GM21381 (cell line): Measurements from ENCODE around the gene NR1I2.

Source experiments
- ATAC-seq: cut with Tn5 transposase; IDR thresholded peaks from one replicate; pipeline ENCODE4 v1.9.1; 2021; ENCODE audit warnings: mild to moderate bottlenecking, moderate library complexity; ENCODE audit not compliant: unreplicated experiment

Gene NR1I2

DNA sequence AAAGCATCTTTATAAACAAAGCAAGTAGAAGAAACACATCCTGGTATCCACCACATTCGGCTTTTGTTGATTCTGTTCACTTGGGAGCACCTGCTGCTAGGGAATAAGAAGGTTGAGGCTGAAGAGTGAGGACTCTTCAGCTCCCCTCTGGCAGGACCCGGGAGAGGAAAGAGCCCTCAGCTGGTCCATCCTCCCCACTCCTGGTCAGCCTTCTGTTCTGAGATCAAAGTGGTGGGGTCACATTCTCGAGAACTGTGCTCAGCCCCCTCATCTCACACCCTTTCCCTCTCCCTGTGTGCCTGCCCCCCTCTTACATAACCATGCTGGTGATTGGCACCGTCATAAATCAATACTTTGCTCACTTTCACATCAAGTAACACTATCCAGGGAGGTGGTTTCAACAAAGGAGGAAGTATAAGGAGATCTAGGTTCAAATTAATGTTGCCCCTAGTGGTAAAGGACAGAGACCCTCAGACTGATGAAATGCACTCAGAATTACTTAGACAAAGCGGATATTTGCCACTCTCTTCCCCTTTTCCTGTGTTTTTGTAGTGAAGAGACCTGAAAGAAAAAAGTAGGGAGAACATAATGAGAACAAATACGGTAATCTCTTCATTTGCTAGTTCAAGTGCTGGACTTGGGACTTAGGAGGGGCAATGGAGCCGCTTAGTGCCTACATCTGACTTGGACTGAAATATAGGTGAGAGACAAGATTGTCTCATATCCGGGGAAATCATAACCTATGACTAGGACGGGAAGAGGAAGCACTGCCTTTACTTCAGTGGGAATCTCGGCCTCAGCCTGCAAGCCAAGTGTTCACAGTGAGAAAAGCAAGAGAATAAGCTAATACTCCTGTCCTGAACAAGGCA is at the start of gene NR1I2:
Gene NR1I2 (plus strand): TSS at position 772 of the 869 bp plus-strand sequence.
- no peak for ATAC-seq

GRCh38 chr3:119733812-119734211 is 48.1 kb upstream of the NR1I2 start:
- no peak for ATAC-seq

DNA sequence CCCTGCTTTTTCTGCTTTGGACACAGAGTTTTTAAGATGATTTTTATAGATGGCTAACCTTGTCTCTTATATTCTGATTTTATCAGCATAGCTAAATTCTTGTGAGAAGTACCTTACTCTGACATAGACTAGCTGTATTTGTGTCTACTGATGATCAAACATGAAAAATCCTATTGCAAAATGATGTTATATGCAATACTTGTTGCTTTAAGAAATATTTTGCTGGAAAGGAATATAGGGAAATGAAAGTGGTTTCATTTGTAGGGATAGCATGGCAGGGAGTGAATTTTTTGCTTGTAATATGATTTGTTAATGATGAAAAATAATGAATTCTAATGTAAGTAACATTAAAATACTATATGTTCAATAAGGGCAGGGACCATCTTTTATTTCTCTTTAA is 43.2 kb upstream of the NR1I2 start:
- ATAC-seq: no peak

DNA sequence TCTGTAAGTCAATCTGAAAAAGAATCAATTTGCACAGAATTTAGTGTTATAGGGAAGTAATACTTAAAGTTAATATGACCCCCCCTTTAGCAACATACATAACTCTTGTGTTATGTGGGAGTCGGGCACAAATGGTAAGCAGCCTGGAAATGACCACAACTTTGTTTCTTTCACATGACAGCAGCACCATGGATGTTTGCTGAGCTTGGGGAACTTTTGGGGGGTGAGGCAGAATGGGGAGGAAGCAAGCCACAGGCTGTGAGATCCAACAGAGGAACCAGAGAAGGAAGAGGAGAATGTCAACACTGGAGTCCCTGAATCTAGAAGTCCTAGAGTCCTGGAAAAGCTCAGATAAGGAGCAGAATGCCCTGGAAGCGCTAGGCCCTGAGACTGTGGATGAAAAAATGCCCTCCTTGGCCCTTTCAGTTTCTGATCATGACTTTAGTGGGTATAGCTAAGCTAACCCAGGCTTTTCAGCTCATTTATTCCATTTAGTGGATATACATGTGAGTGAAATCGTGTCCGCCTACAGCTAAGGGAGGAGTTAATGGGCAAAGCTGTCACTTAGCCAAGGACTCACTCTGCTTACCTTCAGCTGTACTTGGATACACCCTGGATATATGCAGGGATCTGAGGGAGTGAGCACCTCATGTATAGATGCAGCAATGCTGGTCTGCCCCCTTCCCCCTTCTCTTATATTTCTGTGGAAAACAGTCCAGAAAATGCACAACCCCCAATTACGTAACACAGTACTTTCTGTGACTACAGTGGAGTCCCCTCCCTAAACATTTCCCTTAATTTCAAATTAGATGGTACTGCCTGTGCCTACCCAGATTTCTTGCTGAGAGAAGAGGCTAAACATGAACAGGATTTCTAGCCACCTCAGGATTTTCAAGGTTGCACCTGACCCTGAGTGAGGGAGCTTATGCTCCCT is 40.0 kb upstream of the NR1I2 start:
- ATAC-seq: no peak

DNA sequence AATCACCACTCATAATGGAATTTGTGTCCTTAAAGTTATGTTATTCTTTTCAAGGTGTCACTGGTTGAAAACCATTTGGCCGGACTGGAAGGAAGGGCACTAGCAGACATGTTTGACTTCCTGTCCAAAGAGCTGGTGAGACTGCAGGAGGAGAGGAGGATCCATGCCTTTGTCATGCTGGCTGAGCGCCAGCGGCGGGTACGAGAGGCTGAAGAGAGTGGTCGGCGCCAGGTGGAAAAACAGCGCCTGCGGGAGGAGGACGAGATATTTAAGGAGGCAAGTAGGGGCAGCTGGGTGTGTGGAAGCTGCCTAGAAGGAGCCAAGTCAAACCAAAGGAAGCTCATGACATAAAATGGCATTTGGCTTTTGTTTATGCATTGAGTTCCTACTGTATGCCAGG is 38.0 kb upstream of the NR1I2 start:
- ATAC-seq: no peak

DNA sequence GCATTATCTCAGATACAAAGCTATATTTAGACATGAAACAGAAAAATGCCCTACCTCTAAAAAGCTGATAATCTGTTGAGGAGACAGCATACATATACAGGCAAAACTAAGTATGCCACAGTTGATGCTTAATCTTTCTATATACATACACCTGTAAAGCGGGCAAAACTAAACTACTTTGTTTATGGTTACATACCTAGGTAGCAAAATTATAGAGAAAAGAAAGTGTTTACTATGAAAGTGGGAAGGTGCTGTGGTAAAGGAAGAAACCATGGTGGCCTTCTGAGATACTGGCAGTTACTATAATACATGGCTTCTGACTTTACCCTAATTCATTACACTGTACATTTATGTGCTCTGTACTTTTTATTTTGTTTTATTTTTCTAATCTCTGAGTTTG is 36.0 kb upstream of the NR1I2 start:
- ATAC-seq: no peak

- ATAC-seq: no peak
Measured at GRCh38 chr3:119746423-119746822, 35.5 kb upstream of the NR1I2 start.

DNA sequence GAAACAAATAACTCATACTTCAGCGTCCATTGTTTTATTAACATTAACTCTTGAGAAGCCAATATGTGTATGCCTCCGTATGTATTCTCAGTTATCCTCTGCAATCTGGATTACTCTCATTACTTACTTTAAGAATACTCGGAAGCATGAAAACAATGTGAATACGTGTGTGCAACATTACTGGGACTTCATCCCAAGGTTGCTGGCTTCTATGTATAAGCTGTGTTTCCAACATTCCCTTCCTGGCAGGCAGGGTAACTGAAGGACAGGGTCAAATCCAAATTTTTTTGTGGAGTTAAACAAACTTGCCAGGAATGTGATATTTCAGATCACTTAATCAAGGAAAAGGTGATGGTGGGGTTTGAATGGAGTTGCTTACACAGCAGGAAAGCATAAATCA is 34.5 kb upstream of the NR1I2 start:
- no peak for ATAC-seq

GRCh38 chr3:119748991-119749390 is 32.9 kb upstream of the NR1I2 start:
- ATAC-seq: no peak

- ATAC-seq: no peak
Measured at GRCh38 chr3:119751423-119751822, 30.5 kb upstream of the NR1I2 start.

DNA sequence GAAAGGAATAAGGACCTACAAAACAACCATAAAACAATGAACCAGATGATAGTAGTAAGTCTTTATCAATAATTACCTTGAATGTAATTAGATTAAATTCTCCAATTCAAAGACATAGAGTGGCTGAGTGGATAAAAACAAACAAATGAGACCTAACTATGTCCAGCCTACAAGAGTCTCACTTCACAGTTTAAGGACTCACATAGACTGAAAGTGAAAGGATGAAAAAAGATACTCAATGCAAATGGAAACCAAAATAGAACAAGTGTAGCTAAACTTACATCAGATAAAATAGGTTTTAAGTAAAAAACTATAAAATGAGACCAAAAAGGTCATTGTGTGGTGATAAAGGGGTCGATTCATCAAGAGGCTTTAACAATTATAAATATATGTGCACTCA is 21.9 kb upstream of the NR1I2 start:
- peak; percentile 66 for ATAC-seq

GRCh38 chr3:119762876-119763275 is 19.0 kb upstream of the NR1I2 start:
- ATAC-seq: no peak

- ATAC-seq: no peak
Measured at GRCh38 chr3:119763466-119763865, 18.4 kb upstream of the NR1I2 start.

GRCh38 chr3:119765239-119765638 is 16.7 kb upstream of the NR1I2 start:
- ATAC-seq: no peak

DNA sequence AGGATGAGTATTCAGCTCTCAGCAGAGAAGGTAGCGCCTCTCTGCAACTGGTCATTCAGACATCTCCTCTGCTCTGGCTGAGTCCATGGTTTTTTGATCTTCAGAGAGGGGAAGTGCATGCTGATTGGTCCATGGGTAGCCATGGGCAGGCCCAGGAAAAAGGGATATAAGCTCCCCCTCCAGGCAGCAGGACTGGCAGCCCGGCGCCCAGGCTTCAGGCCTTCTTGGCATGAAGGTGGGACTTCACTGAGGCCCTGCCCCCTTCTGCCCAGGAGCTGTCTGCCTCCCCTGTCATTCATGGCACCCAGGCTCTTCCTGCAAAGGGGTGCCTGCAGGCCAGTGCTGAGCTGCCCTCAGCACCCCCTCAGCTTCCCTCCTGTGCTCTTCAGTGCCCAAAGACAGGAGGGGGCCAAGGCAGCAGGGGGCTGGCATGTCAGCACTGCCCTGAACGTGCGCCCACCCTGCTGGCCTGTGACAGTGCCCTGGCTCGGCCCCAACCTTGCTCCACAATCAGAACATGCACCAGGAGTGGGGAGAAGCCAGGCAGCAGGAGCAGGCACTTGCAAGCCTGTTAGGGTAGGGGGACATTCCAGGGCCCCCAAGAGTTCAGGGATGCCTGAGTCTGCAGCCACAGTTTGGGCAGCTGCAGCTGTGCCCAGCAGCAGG is 13.8 kb upstream of the NR1I2 start:
- no peak for ATAC-seq

GRCh38 chr3:119768668-119769393 is 13.1 kb upstream of the NR1I2 start:
- no peak for ATAC-seq

GRCh38 chr3:119769394-119770149 is 12.3 kb upstream of the NR1I2 start:
- ATAC-seq: no peak

GRCh38 chr3:119774444-119774843 is 7.5 kb upstream of the NR1I2 start:
- ATAC-seq: peak; percentile 85

DNA sequence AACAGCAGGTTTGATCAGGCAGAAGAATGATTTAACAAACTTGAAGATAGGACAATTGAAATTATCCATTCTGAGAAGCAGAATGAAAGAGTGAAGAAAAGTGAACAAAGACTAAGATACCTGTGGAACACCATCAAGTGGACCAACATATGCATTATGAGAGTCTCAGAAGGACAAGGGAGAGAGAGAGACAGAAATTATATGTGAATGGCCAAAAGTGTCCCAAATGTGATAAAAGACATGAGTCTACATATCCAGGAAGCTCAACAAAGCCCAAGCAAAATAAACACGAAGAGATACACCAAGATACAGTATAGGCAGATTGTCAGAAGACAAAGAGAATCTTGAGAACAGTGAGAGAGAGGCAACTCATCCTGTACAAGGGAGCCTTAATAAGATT is 5.6 kb upstream of the NR1I2 start:
- no peak for ATAC-seq

DNA sequence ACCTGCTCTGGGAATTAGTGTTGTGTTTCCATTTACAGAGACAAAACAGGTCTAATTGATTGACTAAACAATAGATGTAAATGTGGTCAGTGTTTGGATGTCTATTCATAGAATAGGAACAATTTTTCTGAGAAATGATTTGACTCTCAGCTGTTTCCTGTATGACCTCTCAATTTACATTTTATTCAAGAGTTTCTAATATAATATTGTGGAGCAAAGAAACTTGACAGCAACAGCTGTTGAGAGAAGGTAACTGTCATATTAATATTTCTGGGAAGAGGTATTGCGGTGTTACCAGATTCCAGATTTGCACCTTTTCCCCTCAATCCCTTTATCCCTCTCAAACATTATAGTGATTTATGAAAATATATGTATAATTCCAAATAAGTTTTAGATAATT is 3.7 kb upstream of the NR1I2 start:
- ATAC-seq: no peak
